Tibial nerve (tissue), 4 donors: ENCODE results near the gene CIBAR2. TPM values are rescaled to one million over a fixed set of nuclear protein-coding genes. Genes with fewer than 3 reads are reported as not detected.
"Not testable (repeated sequence)": the region's sequence is repeated elsewhere in the genome, so short reads cannot be mapped to it uniquely, and the experiment has no call there.

ENCODE experiments used
- DNase-seq, 2 donors: peaks; one replicate each; pipeline ENCODE4 v3.0.0-alpha.2; 2019; ENCODE audit warnings: low spot score in 2 of 2
- H3K27ac ChIP-seq, 4 donors: fragments of 200-600 bp; sonication (generic) in 3 of 4; one replicate each; pipeline ENCODE4 v1.5.1; 2017 to 2019; ENCODE audit warnings: mild to moderate bottlenecking in 1 of 4
- H3K27me3 ChIP-seq, 2 donors: fragments of 200-600 bp; sonication (generic) in 1 of 2; one replicate each; pipeline versions ENCODE4 v1.5.1 to v1.6.0; 2017 to 2019
- H3K36me3 ChIP-seq, 3 donors: fragments of 200-600 bp; sonication (generic); one replicate each; pipeline ENCODE4 v1.5.1; 2018 to 2019
- H3K4me1 ChIP-seq, 4 donors: fragments of 200-600 bp; sonication (generic) in 3 of 4; one replicate each; pipeline ENCODE4 v1.5.1; 2017 to 2019
- H3K4me3 ChIP-seq, 4 donors: fragments of 200-600 bp; sonication (generic) in 3 of 4; one replicate each; pipeline ENCODE4 v1.5.1; 2017 to 2019; ENCODE audit warnings: mild to moderate bottlenecking in 1 of 4, moderate library complexity in 1 of 4
- H3K9me3 ChIP-seq, 4 donors: fragments of 200-600 bp; sonication (generic) in 3 of 4; one replicate each; pipeline ENCODE4 v1.5.1; 2017 to 2019
- EP300 ChIP-seq, 2 donors: sonication (generic); formaldehyde crosslinking; IDR thresholded peaks; one replicate each; pipeline ENCODE4 v1.6.1; 2017; ENCODE audit warnings: antibody characterized with exemption in 2 of 2, mild to moderate bottlenecking in 1 of 2
- POLR2A ChIP-seq, 2 donors: fragments of 450-650 bp; IDR thresholded peaks; one replicate each; pipeline ENCODE4 v1.6.1; 2017; ENCODE audit warnings: antibody characterized with exemption in 2 of 2, mild to moderate bottlenecking in 2 of 2, moderate library complexity in 2 of 2
- WGBS, 2 donors: methylation state at CpG; one replicate each; pipeline ENCODE4 v1.1.5; 2018; 5-methylcytosine and 5-hydroxymethylcytosine counted together
- total RNA-seq, 4 donors: library from RNA; depleted of rRNA; stranded (reverse); fragments of >200 nt; gene quantifications; one replicate each; pipeline ENCODE4 v1.1.0, GENCODE V29; 2016
- TF ChIP-seq, protein P1 (sequence below), 5 experiments: fragments of 200-600 bp in 3 of 5; fragments of 450-650 bp in 2 of 5; sonication (generic) in 3 of 5; IDR thresholded peaks; one replicate each; pipeline ENCODE4 v1.5.1; 2016 to 2019; ENCODE audit warnings: antibody characterized with exemption in 5 of 5, mild to moderate bottlenecking in 3 of 5, moderate library complexity in 2 of 5

CIBAR2 gene
- total RNA-seq, 4 donors from 2014 or later, result not detected

DNA sequence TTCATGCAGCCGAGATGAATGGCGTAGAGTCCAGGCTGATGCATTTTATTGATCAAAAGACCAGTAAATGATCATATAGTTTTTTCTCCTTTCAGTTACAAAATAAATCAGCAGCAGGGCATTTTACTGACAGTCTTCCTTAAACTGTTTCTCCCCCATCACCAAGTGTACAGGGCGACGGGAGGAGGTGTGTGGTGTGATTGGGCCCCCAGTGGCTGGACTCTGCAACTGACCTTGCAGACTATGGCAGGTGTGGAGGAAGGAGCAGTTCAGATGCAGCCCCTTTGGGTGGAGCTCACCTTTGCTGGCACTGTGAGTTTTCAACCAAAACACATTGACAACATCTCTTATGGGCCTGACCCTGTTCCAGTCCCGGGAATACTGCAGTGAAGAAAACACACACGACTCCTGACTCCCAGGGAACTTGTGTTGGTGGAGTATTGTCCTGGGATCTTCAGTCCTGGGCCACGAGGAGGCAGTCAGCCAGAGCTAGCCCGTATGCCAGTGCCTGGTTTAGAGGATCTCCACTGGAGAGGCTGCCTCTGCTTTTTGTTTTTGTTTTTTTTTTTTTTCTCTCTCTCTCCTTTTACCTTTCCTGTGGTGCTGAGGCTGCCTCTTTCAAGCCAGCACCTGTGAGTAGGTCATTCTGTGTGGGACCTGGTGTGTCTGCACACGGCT, 54.9 kb downstream of the CIBAR2 start:
- H3K27me3 ChIP-seq, result no peaks in the 10 kb centered on the region
- DNase-seq, result no peak
- no peaks in the 10 kb centered on the region for H3K36me3 ChIP-seq
- H3K9me3 ChIP-seq, result no peaks in the 10 kb centered on the region
- 87 to 88% methylated on average over 9 of the region's 9 CpGs for WGBS, 2 donors
- no peak overlapping the region for H3K4me3 ChIP-seq
- TF ChIP-seq EP300 (IDR thresholded peaks at IDR 0.05) (no peak), POLR2A (IDR thresholded peaks at IDR 0.05) (no peak)
- TF ChIP-seq, protein P1, sequence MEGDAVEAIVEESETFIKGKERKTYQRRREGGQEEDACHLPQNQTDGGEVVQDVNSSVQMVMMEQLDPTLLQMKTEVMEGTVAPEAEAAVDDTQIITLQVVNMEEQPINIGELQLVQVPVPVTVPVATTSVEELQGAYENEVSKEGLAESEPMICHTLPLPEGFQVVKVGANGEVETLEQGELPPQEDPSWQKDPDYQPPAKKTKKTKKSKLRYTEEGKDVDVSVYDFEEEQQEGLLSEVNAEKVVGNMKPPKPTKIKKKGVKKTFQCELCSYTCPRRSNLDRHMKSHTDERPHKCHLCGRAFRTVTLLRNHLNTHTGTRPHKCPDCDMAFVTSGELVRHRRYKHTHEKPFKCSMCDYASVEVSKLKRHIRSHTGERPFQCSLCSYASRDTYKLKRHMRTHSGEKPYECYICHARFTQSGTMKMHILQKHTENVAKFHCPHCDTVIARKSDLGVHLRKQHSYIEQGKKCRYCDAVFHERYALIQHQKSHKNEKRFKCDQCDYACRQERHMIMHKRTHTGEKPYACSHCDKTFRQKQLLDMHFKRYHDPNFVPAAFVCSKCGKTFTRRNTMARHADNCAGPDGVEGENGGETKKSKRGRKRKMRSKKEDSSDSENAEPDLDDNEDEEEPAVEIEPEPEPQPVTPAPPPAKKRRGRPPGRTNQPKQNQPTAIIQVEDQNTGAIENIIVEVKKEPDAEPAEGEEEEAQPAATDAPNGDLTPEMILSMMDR (IDR thresholded peaks at IDR 0.05), result no peak
- peaks cover 0 to 33% (median 27%) of the 10 kb centered on the region in 4 donors for H3K4me1 ChIP-seq
- no peak overlapping the region for H3K27ac ChIP-seq

DNA sequence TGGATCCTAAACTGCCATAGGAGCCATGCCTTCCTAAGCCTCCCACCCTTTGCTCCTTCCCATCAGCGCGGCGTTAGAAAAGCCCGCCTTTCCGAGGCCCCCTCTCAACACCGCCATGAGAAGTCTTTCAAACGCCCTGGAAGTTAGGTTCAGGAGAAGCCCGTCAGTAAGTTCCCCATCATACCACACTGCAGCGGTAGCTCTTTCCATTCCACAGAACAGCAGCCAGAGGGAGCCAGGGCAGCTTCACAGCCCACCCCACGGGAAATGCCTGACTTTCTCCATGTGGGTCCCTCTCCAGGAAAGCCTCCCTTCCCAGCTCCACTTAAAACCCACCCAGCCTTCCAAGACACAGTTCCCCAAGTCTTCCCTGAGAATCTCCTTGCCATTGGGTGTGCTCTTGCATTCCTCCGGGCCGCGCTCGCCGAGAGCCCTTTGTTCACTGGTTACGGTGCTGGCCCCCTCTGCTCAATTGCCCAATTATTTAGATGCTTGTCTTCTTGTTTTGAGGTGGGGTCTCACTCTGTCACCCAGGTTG, 56.0 kb downstream of the CIBAR2 start:
- no peaks in the 10 kb centered on the region for H3K36me3 ChIP-seq
- H3K4me1 ChIP-seq, result peaks cover 0 to 37% (median 29%) of the 10 kb centered on the region in 4 donors
- H3K27ac ChIP-seq, result peak overlapping the region; percentile 8 to 93 (median 77)
- TF ChIP-seq POLR2A (IDR thresholded peaks at IDR 0.05), result no peak
- TF ChIP-seq, protein P1 (IDR thresholded peaks at IDR 0.05), result peak; percentile 23 to 55 (median 45)
- no peak for TF ChIP-seq EP300 (IDR thresholded peaks at IDR 0.05)
- H3K9me3 ChIP-seq, result no peaks in the 10 kb centered on the region
- WGBS, 2 donors, result 67 to 70% methylated on average over 15 to 16 of the region's 16 CpGs
- H3K4me3 ChIP-seq, result peak overlapping the region in 3 of 4 donors; percentile 10 to 40 (median 17)
- H3K27me3 ChIP-seq, result no peaks in the 10 kb centered on the region
- DNase-seq, result no peak

DNA sequence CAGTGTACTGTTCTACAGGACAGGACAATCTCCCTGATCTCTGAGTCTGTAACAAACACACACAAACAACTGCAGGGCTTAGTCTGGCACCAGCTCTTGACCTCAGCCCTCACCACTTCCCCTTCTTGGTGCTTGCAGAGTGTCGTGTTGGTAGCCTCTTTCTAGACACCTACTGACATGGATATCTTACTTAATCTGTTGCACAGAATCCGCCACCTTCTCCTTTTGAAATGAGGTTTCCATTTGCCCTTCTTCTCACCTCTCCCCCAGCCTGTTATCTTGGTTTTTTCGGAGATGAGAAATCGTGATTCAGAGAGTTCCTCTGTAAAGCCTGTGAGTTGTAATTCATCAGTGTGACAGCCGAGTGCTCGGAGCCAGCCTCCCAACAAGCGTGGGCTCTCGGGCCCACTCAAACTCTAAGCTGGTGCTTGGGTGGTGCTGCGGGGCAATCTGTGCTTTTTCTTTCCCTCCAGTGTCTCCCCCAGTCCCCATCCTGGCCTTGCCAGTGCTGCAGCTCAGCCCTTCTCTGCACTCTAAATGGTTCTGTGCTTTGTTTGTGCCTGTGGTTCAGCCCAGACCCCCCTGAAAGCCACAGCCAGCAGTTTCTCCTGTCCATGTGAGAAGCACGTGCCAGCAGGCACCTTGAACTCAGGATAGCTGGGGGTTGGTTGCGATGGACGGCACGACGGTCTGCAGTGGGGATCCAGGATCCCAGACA, 56.6 kb downstream of the CIBAR2 start:
- TF ChIP-seq, protein P1 (IDR thresholded peaks at IDR 0.05), result no peak
- peak in 1 of 2 donors; percentile 77 for TF ChIP-seq EP300 (IDR thresholded peaks at IDR 0.05)
- no peaks in the 10 kb centered on the region for H3K27me3 ChIP-seq
- WGBS, 2 donors, result 26 to 31% methylated on average over 14 of the region's 14 CpGs
- no peaks in the 10 kb centered on the region for H3K36me3 ChIP-seq
- H3K4me3 ChIP-seq, result peak overlapping the region in 3 of 4 donors; percentile 10 to 40 (median 17)
- H3K27ac ChIP-seq, result peak overlapping the region; percentile 8 to 93 (median 77)
- peak in 1 of 2 donors; percentile 68 for DNase-seq
- peaks cover 0 to 42% (median 32%) of the 10 kb centered on the region in 4 donors for H3K4me1 ChIP-seq
- no peaks in the 10 kb centered on the region for H3K9me3 ChIP-seq

DNA sequence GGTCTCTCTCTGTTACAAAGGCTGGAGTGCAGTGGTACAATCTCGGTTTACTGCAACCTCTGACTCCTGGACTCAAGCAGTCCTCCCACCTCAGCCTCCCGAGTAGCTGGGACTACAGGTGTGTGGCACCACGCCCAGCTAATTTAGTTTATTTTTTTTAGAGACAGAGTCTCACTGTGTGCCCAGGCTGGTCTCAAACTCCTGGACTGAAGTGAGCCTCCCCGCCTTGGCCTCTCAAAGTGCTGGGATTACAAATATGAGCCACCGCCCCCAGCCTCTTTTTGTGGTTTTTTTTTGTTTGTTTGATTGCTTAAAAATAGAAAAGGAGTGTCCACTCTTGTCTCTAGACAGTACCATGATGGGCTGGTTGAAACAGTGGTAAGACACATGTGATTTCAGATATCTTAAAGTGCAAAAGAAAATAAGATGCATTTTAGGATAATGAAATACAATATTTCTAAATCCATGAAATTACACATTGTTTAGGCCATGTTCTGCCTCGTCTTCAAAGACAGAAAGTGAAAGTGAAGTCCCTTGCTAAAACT, 57.3 kb downstream of the CIBAR2 start:
- H3K4me1 ChIP-seq, result peaks cover 0 to 46% (median 35%) of the 10 kb centered on the region in 4 donors
- peak overlapping the region in 3 of 4 donors; percentile 10 to 40 (median 17) for H3K4me3 ChIP-seq
- WGBS, 2 donors, result 57 to 58% methylated on average over 6 of the region's 6 CpGs
- no peaks in the 10 kb centered on the region for H3K27me3 ChIP-seq
- TF ChIP-seq, protein P1 (IDR thresholded peaks at IDR 0.05), result no peak
- TF ChIP-seq POLR2A (IDR thresholded peaks at IDR 0.05) (no peak), EP300 (IDR thresholded peaks at IDR 0.05) (no peak)
- no peaks in the 10 kb centered on the region for H3K9me3 ChIP-seq
- H3K27ac ChIP-seq, result peak overlapping the region; percentile 8 to 93 (median 77)
- no peak for DNase-seq
- H3K36me3 ChIP-seq, result no peaks in the 10 kb centered on the region

DNA sequence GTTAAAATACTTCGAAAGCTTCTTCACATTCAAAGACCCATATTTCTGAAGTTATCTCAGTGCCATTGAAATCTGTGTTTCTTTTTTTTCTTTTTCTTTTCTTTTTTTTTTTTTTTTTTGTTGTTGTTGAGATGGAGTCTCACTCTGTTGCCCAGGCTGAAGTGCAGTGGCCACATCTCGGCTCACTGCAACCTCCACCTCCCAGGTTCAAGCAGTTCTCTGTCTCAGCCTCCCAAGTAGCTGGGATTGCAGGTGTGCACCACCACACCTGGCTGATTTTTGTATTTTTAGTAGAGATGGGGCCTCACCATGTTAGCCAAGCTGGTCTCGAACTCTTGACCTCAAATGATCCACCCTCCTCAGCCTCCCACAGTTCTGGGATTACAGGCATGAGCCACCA, 58.0 kb downstream of the CIBAR2 start:
- H3K4me3 ChIP-seq, H3K27me3 ChIP-seq, DNase-seq, H3K9me3 ChIP-seq, H3K36me3 ChIP-seq: not testable (repeated sequence)
- H3K27ac ChIP-seq, result peak overlapping the region in 3 of 4 donors; percentile 67 to 93 (median 87)
- 85 to 96% methylated on average over 3 of the region's 3 CpGs for WGBS, 2 donors
- peaks cover 0 to 46% (median 35%) of the 10 kb centered on the region in 4 donors for H3K4me1 ChIP-seq
